GM19372 (cell line): ENCODE data around the gene MTARC2.
A peak's percentile ranks its signal among the peaks of the same experiment; 100 is the strongest.
"Not testable (repeated sequence)": the region's sequence is repeated elsewhere in the genome, so short reads cannot be mapped to it uniquely, and the experiment has no call there.

Experiments used
- ATAC-seq: cut with Tn5 transposase; IDR thresholded peaks from one replicate; pipeline ENCODE4 v1.9.1; 2021; ENCODE audit warnings: mild to moderate bottlenecking, low read depth, moderate library complexity; ENCODE audit not compliant: unreplicated experiment

Gene MTARC2

GRCh38 chr1:220748089-220748934 lies at the start of gene MTARC2:
Gene MTARC2 (plus strand): TSS chr1:220748322. CDS start chr1:220748532, 210 bp downstream.
- peak; percentile 94 for ATAC-seq

GRCh38 chr1:220698607-220699016 lies 49.5 kb upstream of the MTARC2 start:
- ATAC-seq, result no peak

GRCh38 chr1:220699044-220699443 lies 49.1 kb upstream of the MTARC2 start:
- ATAC-seq, result no peak

- no peak for ATAC-seq
Measured at GRCh38 chr1:220700556-220701179, 47.5 kb upstream of the MTARC2 start.

- ATAC-seq, result no peak
Measured at GRCh38 chr1:220701974-220702373, 46.1 kb upstream of the MTARC2 start.

- ATAC-seq, result no peak
Measured at GRCh38 chr1:220702733-220703270, 45.3 kb upstream of the MTARC2 start.

- ATAC-seq, result no peak
Measured at GRCh38 chr1:220703305-220703704, 44.8 kb upstream of the MTARC2 start.

- no peak for ATAC-seq
Measured at GRCh38 chr1:220705782-220706181, 42.3 kb upstream of the MTARC2 start.

- ATAC-seq, result no peak
Measured at GRCh38 chr1:220706480-220706879, 41.6 kb upstream of the MTARC2 start.

GRCh38 chr1:220707160-220707559 lies 41.0 kb upstream of the MTARC2 start:
- no peak for ATAC-seq

- no peak for ATAC-seq
Measured at GRCh38 chr1:220708244-220708643, 39.9 kb upstream of the MTARC2 start.

GRCh38 chr1:220708936-220709801 lies 39.0 kb upstream of the MTARC2 start:
- no peak for ATAC-seq

GRCh38 chr1:220710333-220710732 lies 37.8 kb upstream of the MTARC2 start:
- ATAC-seq, result no peak

GRCh38 chr1:220711056-220711809 lies 36.9 kb upstream of the MTARC2 start:
- ATAC-seq, result peak; percentile 79

- not testable (repeated sequence) for ATAC-seq
Measured at GRCh38 chr1:220715986-220716385, 32.1 kb upstream of the MTARC2 start.

GRCh38 chr1:220717800-220718640 lies 30.1 kb upstream of the MTARC2 start:
- no peak for ATAC-seq

GRCh38 chr1:220721266-220721665 lies 26.9 kb upstream of the MTARC2 start:
- ATAC-seq, result not testable (repeated sequence)

GRCh38 chr1:220726634-220727033 lies 21.5 kb upstream of the MTARC2 start:
- ATAC-seq, result no peak

GRCh38 chr1:220727519-220727918 lies 20.6 kb upstream of the MTARC2 start:
- no peak for ATAC-seq
